Activated CD8-positive, alpha-beta memory T cell treated with anti-CD3 and anti-CD28 coated beads for 24 hours (primary cell): ENCODE results near the gene LLGL2.
A peak's percentile ranks its signal among the peaks of the same experiment; 100 is the strongest.

ENCODE experiments used
- DNase-seq: peaks from one replicate; pipeline ENCODE4 v3.0.0-alpha.2; 2020

LLGL2 gene

DNA sequence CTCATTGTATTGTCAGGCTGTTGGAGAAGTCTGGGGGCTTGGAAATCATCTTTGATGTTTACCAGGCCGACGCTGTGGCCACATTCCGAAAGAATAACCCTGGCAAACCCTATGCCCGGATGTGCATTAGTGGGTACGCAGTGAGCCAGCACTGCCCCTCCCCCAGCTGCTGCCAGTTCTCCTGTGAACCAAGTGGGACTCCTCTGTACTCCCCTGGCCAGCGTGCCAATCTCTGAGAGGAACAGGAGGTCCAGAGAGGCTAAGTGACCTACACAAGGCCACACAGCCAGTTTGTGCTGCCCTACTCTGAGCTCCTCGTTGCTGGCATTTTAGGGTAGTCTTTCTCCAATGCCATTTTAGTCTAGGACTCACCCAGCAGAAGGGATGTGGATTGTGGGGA, 1.9 kb upstream of the LLGL2 start:
- DNase-seq, result no peak

- no peak for DNase-seq
Observed at GRCh38 chr17:75524269-75524969, 1.1 kb upstream of the LLGL2 start.

DNA sequence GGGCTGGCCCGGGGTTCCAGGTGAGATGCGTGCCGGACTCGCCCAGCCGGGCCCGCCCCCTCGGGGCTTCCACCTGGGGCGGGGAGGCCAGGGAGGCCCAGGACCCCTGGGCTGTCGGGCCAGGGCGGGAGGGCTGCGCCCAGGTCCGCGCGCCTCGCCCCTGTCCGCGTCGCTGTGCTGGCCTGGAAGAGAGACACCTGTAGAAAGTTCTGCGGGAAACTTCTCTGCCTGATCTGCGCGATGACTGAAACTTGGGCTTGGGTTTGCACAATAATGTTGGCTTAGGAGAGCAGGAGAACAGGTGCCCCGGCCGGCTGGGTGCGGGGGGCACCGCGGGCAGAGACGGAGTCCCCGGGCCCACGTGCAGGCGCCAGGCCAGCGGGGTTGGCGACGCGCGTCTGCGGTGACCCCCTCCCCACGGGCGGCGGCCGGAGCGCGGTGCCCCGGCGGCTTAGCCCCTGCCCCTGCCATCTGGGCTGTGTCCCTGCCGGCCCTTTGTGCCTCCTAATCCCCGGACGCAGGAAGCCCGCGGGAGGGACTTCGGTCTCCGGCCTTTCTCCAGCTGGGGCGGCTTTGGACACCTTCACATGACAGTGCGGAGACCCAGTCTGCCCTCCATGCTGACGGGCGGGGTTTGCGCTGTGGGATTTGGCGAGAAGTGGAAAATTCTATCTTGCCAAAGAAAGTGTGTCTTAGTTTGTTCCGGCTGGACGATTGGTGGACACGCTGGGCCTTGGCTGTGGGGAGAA, 483 bp downstream of the LLGL2 start:
- peak; percentile 62 for DNase-seq

DNA sequence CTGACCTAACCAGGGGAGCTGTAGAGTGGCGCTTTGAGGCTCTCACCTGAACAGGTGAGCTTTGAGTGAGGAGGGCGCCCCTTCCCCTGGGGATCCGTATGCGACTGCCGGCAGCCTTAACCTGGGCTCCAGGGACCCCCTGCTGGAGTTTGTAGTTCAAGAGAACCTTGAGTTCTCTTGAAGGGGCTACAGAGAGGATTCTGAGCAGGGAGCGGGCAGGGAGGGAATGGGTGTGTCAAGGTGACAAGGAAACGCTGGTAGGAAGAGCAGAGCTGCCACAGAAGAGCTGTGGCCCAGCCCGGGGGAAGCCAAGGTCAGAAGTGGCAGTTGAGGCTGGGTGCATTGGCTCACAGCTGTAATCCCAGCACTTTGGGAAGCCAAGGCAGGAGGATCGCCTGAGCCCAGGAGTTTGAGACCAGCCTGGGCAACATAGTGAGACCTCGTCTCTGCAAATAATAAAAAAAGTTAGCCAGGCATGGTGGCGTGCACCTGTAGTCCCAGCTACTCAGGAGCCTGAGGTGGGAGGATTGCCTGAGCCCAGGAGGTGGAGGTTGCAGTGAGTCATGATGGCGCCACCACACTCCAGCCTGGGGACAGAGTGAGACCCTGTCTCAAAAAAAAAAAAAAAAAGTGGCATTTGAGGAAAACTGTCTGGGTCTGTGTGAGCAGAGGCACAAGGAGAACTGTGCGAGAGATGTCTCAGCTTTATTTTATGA, 1.2 kb downstream of the LLGL2 start:
- no peak for DNase-seq

DNA sequence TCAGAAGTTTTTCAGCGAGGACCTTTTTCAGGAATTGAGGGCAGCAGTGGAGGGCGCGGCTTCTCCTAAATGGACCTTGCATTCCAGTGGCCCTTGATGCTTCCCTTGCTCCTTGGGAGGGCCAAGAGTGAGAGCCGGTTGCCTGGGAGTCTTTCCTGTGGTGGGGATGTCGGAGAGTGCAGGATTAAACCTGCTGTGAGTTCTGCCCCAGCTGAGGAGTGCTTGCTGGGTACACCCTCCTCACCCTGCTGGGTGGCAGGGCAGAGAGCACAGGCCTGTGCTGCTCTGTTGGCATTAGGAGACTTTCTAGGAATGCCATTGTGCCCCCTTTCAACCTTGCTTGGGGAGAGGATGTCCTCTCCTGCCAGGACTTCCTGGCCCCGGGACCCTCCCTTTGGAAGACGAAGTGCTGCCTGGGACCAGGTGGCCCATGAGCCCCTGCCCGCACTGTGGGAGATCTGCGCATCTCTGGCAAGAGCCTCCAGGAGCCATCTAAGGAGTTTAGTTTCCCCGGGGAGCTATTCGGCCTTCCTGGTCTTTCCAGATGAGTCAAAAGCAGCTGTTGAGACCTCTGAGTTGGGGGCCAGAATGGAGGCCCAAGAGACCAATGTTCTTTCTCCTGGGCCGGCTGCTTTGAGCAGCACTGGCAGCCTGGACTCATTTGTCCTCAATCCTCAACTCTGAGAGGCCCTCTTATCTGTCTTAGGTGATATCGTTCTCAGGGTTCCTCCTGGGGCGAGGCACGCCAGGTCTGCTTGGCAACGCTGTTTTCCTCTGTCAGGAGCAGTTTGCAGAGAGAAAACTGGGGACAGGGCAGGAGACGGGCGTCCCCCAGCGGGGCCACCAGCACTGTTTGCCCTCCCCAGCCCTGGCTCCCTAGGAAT, 5.6 kb downstream of the LLGL2 start:
- no peak for DNase-seq

DNA sequence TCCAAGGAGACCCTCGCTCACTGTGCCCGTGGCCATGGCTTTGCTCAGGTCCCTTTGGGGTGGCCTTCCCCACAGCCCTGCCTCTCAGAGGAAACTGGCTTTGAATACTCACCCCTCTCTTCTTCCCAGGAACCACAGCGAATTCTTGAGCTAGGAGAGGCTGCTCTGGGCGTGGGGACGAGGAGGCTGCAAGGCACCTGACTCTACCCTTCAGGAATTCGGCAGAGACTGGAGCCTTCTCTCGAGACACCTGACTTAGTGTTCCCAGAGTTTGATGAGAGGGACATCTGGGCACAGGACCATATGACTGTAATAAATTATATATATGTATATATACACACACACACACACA, 6.2 kb downstream of the LLGL2 start:
- DNase-seq, result no peak

GRCh38 chr17:75535119-75535537, 9.6 kb downstream of the LLGL2 start:
- DNase-seq, result peak; percentile 83

GRCh38 chr17:75535871-75536270, 10.4 kb downstream of the LLGL2 start:
- DNase-seq, result no peak

DNA sequence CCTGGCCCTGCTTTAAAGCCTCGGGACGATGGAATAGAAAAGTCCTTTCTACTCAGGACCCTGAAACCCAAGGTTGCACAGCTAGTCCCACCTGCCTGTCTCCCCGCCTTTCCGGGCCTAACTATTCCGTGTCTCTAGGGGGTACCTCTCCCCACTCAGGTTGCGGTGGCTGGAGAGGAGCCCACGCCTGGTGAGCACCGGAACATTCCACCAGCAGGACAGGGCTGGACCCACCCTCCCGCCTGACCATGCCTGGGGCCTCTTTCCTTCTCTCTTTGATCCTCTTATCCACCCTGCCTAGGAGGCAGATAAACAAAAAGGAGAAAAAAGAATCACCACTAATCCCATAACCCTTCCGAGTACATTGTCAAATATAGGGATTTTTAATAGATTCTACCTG, 10.9 kb downstream of the LLGL2 start:
- no peak for DNase-seq

DNA sequence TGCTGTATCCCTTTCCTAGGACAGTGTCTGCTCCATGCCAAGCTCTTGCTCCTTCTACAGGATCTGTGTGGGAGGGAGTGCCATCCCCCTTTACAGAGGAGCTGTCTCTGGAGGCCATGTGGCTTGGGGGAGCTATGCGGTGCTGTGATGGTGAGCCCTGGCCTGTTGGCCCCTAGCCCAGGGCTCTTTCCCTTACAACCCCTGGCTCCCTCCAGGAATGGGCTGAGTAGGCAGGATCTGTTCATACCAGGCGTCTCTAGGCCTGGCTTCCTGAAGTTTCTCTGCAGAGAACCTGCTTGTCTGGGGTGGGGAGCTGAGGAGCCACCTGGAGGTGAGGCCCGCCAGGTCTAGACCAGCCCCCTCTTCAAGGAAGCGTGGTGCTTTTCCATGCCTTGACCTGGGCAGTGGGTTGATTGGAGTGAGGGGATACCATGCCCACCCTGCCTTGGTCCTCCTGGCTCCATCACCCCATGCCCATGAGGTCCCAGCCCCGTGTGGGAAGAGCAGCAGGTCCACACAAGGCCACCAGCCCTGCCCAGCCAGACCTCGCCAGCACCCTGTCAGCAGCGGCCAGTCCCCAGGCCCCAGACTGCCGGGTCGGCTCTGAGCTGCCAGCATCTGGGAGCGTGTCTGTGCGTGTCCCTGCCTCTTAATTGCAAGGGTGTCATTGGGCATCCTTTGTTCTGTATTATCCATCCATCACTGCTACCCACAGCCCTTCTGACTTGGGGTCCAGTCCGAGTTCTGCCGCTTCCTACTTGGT, 14.7 kb downstream of the LLGL2 start:
- DNase-seq, result no peak

DNA sequence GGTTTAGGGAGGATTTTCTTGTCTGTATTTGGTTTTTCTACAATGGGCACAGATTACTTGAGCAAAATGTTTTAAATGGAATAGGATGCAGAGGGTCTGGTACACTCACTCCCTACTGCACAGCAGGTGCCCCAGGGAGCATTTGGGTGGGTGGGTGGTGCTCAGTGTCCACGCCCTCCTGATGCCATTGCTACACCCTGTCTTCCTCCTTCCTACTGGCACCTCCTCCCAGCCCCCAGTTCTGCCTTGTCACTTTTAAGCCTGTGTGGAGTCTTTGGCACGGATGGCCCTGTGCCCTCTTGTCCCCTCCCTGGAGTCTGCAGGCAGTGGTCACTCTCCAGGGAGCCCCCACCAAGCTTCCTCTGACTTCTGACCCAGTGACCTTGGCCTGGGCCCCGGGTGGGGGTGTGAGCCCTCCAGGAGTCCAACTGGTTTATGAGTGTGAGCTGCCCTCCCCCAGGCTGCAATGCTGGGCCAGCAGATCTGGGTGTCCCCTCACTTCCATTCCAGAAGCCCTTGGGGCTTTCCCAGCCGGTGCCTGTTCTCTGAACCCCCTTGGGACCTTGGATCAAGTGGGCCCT, 15.5 kb downstream of the LLGL2 start:
- no peak for DNase-seq

DNA sequence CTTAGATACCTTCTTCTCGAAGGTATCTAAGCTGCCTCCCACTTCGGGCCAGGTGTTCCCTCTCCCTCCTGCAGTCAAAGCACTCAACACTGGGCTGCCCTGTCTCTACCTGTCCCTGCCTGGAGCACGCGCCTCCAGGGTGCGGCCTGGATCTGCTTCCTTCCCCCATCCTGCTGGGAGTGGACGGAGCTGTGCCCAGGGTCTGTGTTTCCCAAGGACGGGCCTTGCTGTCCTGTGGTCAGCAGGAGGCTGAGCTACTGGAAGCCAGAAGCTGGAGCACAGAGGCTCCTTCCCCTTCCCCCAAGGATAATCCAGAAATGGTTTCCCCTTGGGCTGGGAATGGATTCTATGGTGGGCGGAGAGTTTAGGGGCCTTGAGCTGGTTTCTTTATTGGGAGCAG, 16.7 kb downstream of the LLGL2 start:
- DNase-seq, result no peak

- no peak for DNase-seq
Observed at GRCh38 chr17:75542728-75543336, 17.3 kb downstream of the LLGL2 start.

- DNase-seq, result no peak
Observed at GRCh38 chr17:75544250-75544649, 18.8 kb downstream of the LLGL2 start.

GRCh38 chr17:75546181-75546580, 20.7 kb downstream of the LLGL2 start:
- DNase-seq, result no peak

DNA sequence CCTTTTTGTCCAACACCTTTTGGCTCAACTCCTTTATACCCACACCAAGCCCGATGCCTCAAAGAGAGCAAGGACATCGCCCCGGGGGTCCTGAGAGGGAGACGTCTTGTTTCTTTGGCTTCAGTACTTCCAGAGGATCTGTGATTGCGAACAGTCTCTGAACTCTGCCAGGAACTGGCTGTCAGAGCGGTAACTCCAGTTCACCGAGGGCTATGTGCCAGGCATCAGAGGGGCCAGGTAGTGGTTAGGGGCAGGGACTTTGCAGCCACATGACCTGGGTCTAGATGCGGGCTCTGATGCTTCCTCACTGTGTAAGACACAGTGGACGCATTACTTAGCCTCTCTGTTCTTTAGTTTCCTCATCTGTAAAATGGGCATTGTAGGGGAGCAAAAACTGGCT, 21.6 kb downstream of the LLGL2 start:
- DNase-seq, result no peak

DNA sequence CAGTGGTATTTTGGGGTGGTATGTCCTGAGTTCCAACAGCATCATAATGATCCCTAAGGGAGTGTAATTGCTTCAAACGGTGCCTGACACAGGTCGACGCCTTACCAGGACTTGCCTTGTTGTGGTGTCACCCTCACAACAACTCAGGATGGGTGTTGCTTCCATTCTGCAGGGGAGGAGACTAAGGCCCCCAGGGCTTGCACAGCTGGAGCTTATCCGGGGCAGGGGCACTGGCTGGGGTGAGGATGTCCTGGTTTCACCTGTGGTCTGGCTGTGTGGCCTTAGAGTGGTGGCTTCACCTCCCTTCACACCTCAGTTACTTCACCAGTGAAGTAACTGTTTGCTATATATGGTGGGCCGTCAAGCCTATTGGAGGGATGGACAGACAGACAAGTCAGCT, 23.3 kb downstream of the LLGL2 start:
- DNase-seq, result no peak

DNA sequence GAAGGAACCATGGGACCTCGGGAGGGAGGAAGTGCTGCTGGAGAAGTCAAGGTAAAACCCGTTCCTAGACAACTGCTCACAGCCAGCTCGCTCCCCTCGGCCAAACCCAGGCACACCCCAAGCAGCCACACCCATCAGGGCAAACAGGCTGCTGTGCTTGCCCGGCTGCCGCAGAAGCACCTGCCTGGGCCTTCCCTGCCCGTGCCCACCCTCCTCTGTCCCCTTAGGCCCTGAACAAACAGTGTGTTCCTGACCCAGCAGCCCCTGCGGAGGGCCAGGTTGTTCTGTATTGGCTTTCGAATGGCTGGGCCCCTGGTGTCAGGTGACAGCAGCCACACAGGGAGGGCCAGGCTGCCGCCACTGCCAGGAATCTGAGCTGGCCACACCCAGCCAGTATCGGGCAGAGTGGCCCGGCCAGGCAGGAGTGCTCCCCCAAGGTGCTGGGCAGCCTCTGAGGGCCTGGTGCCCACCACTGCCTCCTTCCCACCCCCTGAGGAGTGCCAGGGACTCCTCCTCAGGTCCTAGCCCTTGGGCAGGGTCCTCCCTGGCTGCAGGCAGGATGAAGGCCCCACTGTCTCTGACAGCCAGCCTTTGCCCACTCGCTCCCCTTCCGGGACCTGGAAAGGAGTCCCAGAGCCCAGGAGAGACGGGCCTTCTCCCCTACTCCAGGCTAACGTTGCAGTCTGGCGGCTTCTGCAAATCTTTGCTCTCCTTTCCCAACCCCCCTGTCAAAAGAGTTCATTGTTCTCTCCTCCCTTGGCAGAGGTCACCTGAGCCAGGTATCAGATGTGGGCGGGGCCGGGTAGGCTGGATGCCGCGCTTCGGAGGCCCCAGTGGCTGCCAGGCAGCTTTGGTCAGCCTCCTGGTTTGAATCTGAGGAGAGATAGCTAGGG, 24.0 kb downstream of the LLGL2 start:
- no peak for DNase-seq

DNA sequence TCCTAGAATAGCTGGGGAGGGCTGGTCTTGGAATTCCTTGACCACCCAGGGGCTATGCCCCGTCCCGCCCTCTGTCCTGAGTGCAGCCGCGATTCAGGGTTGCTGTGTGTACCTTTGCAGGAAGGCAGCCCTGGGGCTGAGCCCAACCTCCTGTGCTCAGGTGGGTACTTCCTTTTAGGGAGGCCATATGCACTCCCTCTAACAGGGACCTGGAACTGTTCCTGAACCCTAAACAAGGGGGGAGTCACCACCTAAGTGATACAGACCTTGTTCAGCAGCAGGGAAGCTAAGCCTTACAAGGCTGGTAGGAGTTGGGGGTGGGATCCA, 24.6 kb downstream of the LLGL2 start:
- DNase-seq, result no peak

DNA sequence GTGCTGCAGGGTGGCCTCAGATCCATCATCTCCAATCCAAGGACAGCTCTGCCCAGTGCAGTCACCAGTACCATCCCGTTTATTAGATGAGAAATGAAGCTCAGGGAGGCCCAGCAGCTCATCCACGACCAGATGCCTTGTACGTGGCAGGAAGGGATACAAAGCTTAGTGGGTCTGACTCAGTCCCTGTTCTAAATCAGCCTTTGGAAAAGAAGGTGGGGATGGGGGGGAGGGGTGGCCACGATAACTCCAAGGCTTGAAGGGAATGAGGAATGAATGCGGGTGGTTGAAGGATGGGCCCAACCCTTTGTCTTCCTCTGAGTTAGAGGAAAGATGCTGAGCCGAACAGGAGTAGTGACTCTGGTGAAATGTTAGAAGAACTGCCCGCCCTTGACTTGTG, 25.8 kb downstream of the LLGL2 start:
- no peak for DNase-seq
